ENCODE measurements around the gene HK1.

The HK1 gene

GRCh38 chr10:69348816-69349541, 70.7 kb downstream of the HK1 start:
- DNase-seq (ENCODE audit: low spot score), result peak; percentile 95

DNA sequence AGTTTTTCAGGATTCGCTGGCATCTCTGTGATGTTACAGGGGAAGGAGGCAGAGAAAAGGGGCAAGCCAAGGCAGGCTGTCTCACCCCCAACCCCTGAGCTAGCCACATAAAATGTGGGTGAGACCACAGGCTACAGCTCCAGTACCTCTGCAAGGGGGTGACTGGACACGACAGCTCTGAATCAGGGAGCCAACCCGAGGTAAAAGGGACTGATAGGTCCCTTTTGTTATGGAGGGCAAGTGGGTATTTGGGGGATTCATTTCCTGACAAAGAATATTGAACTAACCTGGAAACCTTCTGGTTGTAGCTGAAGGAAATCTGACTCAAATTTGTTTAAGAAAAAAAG, 71.2 kb downstream of the HK1 start:
- DNase-seq (ENCODE audit: low spot score), result no peak

- no peak for DNase-seq (ENCODE audit: low spot score)
Observed at GRCh38 chr10:69351589-69351988, 73.3 kb downstream of the HK1 start.

GRCh38 chr10:69352569-69353264, 74.4 kb downstream of the HK1 start:
- DNase-seq (ENCODE audit: low spot score), result peak; percentile 71

GRCh38 chr10:69353977-69354635, 75.8 kb downstream of the HK1 start:
- DNase-seq (ENCODE audit: low spot score), result no peak

- no peak for DNase-seq (ENCODE audit: low spot score)
Observed at GRCh38 chr10:69356187-69356586, 77.9 kb downstream of the HK1 start.

DNA sequence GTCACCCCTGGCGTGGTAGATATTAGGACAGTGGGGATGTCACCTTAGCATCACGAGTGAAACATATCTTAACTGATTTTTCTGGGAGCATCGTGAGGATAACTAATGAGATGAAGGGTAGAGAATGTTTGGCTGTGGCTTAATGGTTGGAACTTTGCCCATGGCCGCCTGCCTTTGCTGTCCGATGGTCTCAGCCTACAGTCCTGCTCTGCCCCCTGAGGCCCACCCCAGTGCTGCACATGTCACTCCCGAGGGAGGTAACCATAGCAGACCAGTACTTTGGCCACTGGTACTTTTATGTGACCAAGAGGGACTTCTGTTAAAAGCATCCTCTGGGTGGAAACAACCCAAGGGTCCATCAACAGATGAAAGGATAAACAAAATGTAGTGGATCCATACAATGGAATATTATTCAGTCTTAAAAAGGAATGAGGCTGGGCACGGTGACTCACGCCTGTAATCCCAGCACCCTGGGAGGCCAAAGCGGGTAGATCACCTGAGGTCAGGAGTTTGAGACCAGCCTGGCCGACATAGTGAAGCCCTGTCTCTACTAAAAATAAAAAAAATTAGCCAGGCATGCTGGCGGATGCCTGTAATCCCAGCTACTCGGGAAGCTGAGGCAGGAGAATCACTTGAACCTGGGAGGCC, 80.0 kb downstream of the HK1 start:
- no peak for DNase-seq (ENCODE audit: low spot score)

GRCh38 chr10:69359148-69359547, 80.9 kb downstream of the HK1 start:
- no peak for DNase-seq (ENCODE audit: low spot score)

DNA sequence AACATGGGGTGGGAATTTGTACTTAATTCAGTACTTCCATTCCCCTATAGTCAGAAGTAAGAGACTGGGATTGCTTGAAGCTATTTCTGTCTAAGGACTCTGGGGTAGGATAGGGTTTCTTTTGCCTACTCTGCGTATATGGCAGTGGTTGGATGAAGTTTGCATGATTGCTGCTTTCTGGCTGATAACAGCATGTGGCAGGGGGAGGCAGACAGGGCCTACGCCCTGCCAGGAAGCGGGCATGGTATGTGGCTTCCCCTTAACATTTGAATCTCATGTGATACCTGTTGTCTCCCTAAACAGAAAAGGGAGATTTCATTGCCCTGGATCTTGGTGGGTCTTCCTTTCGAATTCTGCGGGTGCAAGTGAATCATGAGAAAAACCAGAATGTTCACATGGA, 81.3 kb downstream of the HK1 start:
- DNase-seq (ENCODE audit: low spot score), result no peak

DNA sequence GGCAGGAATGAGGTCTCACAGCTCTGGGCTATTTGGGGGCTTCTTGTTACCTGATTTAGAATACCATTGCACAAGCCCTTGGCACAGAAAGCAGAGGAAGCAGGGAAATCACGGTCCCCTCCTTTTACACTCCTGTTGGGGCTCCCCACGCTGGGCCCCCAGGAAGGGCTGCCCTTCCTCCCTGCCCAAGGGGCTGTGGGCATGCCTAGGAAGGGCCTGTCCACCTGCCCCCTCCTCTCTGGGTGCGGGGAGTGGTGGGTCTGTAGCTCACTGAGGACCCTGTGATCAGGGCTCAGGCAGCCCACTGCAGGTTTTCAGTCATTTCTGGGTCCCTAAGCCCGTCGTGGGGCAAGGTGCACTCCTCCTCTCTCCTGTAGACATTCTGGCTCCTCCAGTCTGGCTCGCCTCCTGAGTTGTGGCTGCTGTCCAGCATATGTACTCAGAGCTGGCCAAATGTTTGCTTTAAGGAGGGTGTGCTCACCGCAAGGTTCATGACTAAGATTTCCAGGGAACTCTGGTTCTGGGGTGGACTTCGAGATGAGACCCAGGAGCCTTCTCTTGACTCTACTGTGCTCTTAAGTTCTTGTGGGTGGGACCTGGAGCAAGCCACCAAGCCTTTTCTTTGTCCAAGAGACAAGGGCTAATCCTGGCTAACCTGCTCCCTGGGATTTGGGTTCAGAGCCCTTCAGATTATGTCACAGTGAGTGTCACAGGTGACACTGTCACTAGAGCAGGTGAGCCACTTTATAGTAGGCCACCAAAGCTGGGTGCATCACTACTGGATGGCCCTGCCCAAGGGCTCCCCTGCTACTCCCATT, 82.4 kb downstream of the HK1 start:
- peak; percentile 92 for DNase-seq (ENCODE audit: low spot score)

GRCh38 chr10:69361303-69361614, 83.0 kb downstream of the HK1 start:
- no peak for DNase-seq (ENCODE audit: low spot score)

DNA sequence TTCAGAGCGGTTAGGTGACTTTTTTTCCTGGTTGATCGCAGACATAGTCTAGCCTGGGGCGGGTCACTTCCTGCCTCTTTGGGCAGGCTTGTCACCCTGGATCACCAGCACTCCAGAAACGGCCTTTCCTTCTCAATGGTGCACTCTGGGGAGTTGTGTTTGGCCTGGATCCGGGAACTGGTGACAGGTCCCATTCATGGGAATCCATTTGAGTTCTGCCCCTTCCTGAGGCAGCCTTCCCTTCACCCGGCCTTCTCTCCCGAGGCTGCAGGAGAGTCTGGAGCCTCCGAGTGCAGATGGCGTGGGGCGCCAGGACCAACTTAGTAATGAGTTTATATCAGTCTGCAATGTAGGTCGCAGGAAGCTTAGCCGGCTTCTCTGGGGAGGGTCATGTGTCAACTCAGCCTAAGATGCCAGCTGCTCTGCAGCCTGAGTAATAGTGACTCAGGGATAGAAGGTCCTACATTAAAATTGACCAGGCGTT, 84.2 kb downstream of the HK1 start:
- peak; percentile 72 for DNase-seq (ENCODE audit: low spot score)

GRCh38 chr10:69363666-69364065, 85.4 kb downstream of the HK1 start:
- DNase-seq (ENCODE audit: low spot score), result no peak

- no peak for DNase-seq (ENCODE audit: low spot score)
Observed at GRCh38 chr10:69364232-69364940, 86.1 kb downstream of the HK1 start.

DNA sequence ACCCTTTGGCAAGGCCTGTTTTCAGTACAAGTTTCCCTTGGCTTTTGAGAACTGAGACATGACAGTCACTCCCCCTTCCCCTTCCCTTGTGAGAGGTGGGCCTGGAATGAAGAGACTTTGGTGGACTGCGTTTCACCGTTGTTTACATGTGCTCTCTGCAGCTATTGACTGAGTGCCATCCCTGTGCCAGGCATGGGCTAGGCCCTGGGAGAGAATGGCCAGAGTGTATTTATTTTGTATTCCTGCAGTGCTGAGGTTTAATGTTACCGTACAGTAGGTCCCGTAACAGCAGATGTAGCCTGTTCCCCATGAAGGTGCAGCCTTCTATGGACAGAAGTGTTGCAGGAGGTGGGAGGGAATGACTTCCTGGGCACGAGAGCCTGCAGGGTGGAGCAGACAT, 88.4 kb downstream of the HK1 start:
- DNase-seq (ENCODE audit: low spot score), result no peak

DNA sequence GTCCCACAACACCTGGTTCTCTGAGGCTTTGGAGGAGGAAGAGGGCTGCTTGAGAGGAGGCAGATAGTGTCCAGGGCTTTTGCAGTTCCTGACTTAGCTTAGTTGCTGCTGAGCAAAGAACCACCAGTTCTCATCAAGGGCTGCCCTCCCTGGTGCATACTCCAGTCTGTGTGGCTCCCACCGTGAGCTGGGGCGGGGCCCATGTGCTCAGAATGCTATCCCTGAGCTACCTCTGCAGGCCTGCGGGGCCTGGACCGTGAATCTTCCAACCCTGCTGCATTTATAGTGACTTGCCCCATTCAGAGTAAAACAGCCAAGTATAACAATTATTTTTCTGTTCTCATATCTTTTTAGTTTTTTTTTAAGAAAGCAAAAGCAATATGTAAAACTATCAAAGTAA, 89.2 kb downstream of the HK1 start:
- DNase-seq (ENCODE audit: low spot score), result no peak

GRCh38 chr10:69372126-69372980, 94.1 kb downstream of the HK1 start:
- DNase-seq (ENCODE audit: low spot score), result peak; percentile 39

DNA sequence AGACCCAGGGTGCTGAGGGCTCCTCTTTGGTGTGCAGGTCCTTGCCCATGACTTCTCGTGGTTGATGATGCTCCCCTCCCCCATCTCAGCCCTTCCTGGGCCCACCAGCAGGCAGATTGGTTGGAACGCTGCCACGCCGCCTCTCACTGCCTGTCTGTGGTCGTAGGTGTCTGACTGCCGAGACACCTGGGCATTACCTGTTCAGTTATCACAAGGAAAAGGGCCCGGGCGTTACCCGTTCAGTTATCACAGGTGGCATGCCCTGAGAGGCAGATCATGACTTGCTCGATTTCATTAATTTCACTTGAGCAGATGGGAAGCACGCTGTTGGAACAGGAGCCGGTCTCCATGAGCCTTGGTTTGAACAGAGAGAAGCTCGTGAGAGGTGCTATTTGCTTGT, 95.9 kb downstream of the HK1 start:
- DNase-seq (ENCODE audit: low spot score), result no peak

GRCh38 chr10:69374931-69375306, 96.6 kb downstream of the HK1 start:
- DNase-seq (ENCODE audit: low spot score), result no peak
